ENCODE data around the gene NNT. TPM values are rescaled to one million over a fixed set of nuclear protein-coding genes. Genes with fewer than 3 reads are reported as not detected.
"Not testable (repeated sequence)": the region's sequence is repeated elsewhere in the genome, so short reads cannot be mapped to it uniquely, and the experiment has no call there.

NNT gene
- total RNA-seq, 2 experiments from 2014 or later = 96.4 to 110 TPM

- ChIA-PET POLR2A (no interaction called here), CTCF (no interaction called here)
- Mint-ChIP-seq H3K36me3 (ENCODE audit: low read depth) (no peaks in the 10 kb centered on the region), H3K27me3 (no peaks in the 10 kb centered on the region), H3K4me1 (no peaks in the 10 kb centered on the region), H3K4me3 (no peak overlapping the region), H3K27ac (no peak overlapping the region), H3K9me3 (no peaks in the 10 kb centered on the region)
- DNase-seq = no peak
Measured at GRCh38 chr5:43569236-43569746, 33.7 kb upstream of the NNT start.

- Mint-ChIP-seq H3K27ac (no peak overlapping the region), H3K36me3 (ENCODE audit: low read depth) (peaks cover 9% of the 10 kb centered on the region), H3K9me3 (no peaks in the 10 kb centered on the region), H3K27me3 (no peaks in the 10 kb centered on the region), H3K4me3 (no peak overlapping the region), H3K4me1 (no peaks in the 10 kb centered on the region)
- no peak for DNase-seq
- ChIA-PET CTCF (interaction anchor here (1.4 kb wide), 1 partner anchor 61 kb away, joined by 3 read pairs; no protein-coding TSS in a partner anchor), POLR2A (interaction anchor here (0.6 kb wide), 1 partner anchor 135 kb away, joined by 3 read pairs; no protein-coding TSS in a partner anchor)
Measured at GRCh38 chr5:43570450-43571158, 32.4 kb upstream of the NNT start.

- H3K27ac Mint-ChIP-seq = no peak overlapping the region
- H3K4me1 Mint-ChIP-seq = no peaks in the 10 kb centered on the region
- H3K9me3 Mint-ChIP-seq = no peaks in the 10 kb centered on the region
- no peak for DNase-seq
- H3K36me3 Mint-ChIP-seq (ENCODE audit: low read depth) = peaks cover 13% of the 10 kb centered on the region
- no peak overlapping the region for H3K4me3 Mint-ChIP-seq
- H3K27me3 Mint-ChIP-seq = no peaks in the 10 kb centered on the region
- POLR2A ChIA-PET = no interaction called here
- CTCF ChIA-PET = no interaction called here
Measured at GRCh38 chr5:43571237-43571636, 31.7 kb upstream of the NNT start.

- CTCF ChIA-PET = no interaction called here
- H3K4me1 Mint-ChIP-seq = no peaks in the 10 kb centered on the region
- no peak for DNase-seq
- POLR2A ChIA-PET = no interaction called here
- no peaks in the 10 kb centered on the region for H3K27me3 Mint-ChIP-seq
- H3K27ac Mint-ChIP-seq = no peak overlapping the region
- H3K9me3 Mint-ChIP-seq = no peaks in the 10 kb centered on the region
- peaks cover 24% of the 10 kb centered on the region for H3K36me3 Mint-ChIP-seq (ENCODE audit: low read depth)
- H3K4me3 Mint-ChIP-seq = no peak overlapping the region
Measured at GRCh38 chr5:43572357-43572756, 30.6 kb upstream of the NNT start.

DNA sequence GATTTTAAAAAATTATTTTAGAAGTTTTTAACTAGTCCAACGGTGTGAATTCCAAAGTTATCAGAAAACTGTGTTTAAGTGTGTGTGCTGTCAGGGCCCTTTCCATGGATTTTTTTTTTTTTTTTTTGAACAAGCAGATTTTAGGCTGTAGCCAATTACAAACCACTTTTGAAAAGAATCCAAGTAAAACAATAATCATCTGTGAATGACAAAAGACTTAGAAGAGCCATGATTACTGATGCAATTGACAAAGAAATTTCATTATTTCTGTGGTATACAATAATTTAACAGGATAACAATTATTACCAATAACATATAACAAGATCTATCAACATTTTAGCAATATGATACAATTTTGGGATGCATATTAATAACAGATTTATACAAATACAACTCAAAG, 29.9 kb upstream of the NNT start:
- ChIA-PET CTCF (no interaction called here), POLR2A (no interaction called here)
- Mint-ChIP-seq H3K36me3 (ENCODE audit: low read depth) (peaks cover 24% of the 10 kb centered on the region), H3K27me3 (no peaks in the 10 kb centered on the region), H3K4me1 (no peaks in the 10 kb centered on the region), H3K27ac (no peak overlapping the region), H3K9me3 (no peaks in the 10 kb centered on the region), H3K4me3 (no peak overlapping the region)
- DNase-seq = no peak

DNA sequence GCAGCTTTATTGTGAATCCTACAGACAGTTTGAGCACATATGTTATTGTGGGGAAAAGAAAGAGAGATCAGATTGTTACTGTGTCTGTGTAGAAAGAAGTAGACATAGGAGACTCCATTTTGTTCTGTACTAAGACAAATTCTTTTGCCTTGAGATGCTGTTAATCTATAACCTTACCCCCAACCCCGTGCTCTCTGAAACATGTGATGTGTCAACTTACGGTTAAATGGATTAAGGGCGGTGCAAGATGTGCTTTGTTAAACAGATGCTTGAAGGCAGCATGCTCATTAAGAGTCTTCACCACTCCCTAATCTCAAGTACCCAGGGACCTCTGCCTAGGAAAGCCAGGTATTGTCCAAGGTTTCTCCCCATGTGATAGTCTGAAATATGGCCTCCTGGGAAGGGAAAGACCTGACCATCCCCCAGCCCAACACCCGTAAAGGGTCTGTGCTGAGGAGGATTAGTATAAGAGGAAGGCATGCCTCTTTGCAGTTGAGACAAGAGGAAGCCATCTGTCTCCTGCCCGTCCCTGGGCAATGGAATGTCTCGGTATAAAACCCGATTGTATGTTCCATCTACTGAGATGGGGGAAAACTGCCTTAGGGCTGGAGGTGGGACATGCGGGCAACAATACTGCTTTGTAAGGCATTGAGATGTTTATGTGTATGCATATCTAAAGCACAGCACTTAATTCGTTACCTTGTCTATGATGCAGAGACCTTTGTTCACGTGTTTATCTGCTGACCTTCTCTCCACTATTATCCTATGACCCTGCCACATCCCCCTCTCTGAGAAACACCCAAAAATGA, 22.4 kb upstream of the NNT start:
- H3K4me3 Mint-ChIP-seq, DNase-seq, POLR2A ChIA-PET, H3K4me1 Mint-ChIP-seq, H3K27ac Mint-ChIP-seq, CTCF ChIA-PET, H3K9me3 Mint-ChIP-seq, H3K27me3 Mint-ChIP-seq: not testable (repeated sequence)
- H3K36me3 Mint-ChIP-seq (ENCODE audit: low read depth) = peaks cover 21% of the 10 kb centered on the region

GRCh38 chr5:43581398-43581797, 21.6 kb upstream of the NNT start:
- H3K9me3 Mint-ChIP-seq = no peaks in the 10 kb centered on the region
- H3K4me1 Mint-ChIP-seq = no peaks in the 10 kb centered on the region
- H3K27me3 Mint-ChIP-seq = no peaks in the 10 kb centered on the region
- H3K27ac Mint-ChIP-seq = no peak overlapping the region
- H3K36me3 Mint-ChIP-seq (ENCODE audit: low read depth) = peaks cover 18% of the 10 kb centered on the region
- ChIA-PET CTCF (no interaction called here), POLR2A (no interaction called here)
- DNase-seq = no peak
- H3K4me3 Mint-ChIP-seq = no peak overlapping the region

DNA sequence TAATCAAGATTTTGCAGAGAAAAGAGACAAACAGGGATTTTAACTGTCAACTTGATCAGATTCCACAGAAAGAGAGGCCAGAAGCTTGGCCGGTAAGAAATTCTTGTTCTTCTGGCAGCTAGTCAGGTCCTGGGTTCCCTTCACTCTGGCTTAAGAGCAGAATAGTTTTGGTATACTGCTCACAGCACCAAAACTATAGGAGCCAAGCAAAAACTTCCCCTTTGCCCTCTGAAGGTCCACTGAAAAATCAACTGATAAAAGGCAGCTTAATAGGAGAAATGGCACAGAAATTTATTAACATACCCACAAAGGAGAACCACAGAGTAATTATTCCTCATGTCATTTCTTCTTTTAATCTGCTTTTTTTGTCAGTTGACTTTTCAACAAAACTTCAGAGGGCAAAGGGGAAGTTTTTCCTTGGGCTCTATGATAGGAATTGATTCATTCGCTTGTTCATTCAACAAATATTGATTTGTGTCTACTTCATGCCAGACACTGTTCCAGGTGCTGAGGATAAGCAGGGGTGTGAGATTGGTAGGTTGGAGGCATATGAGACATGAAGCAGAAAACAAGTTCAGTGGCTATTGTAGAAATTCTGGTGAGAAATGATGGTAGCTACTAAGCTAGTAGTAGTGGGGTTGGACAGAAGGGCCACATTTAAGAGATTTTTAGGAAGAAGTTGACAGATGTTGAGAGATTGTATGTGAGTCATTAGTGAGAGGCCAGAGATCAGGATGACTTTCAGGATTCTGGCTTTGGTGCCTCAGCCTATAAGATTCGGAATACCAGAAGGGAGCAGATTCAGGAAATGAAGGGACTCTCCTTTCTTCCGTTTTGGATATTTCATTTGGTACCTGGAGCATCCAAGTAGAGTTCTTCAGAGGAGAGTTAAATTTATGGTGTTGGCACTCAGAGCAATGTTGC, 20.6 kb upstream of the NNT start:
- CTCF ChIA-PET = no interaction called here
- H3K36me3 Mint-ChIP-seq (ENCODE audit: low read depth) = peaks cover 8% of the 10 kb centered on the region
- H3K27me3 Mint-ChIP-seq = no peaks in the 10 kb centered on the region
- no peak overlapping the region for H3K27ac Mint-ChIP-seq
- DNase-seq = no peak
- H3K4me1 Mint-ChIP-seq = no peaks in the 10 kb centered on the region
- no peak overlapping the region for H3K4me3 Mint-ChIP-seq
- POLR2A ChIA-PET = interaction anchor here (0.9 kb wide), 1 partner anchor 22 kb away, joined by 4 read pairs; no protein-coding TSS in a partner anchor
- no peaks in the 10 kb centered on the region for H3K9me3 Mint-ChIP-seq

DNA sequence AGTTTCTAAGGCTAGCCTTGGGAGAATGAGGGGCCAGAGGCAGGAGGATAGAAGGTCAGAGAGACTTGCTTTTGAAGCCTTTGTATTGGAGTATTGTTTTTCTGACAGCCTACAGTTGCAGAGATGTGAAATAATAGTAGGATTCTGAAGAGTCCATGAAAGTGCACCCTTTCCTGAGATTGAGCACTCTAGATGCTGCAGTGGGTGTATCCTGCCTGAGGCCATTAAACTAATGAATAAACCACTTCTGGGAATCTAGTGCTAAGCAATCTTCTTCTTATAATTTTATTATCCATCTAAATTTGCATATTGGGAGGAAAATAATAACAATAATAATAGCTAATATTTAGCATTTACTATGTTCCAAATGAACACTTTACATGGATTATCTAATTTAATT, 19.3 kb upstream of the NNT start:
- Mint-ChIP-seq H3K27me3 (no peaks in the 10 kb centered on the region), H3K4me1 (no peaks in the 10 kb centered on the region), H3K27ac (no peak overlapping the region), H3K9me3 (no peaks in the 10 kb centered on the region), H3K4me3 (no peak overlapping the region), H3K36me3 (ENCODE audit: low read depth) (peaks cover 8% of the 10 kb centered on the region)
- DNase-seq = no peak
- ChIA-PET CTCF (interaction anchor here (1.2 kb wide), 1 partner anchor 47 kb away, joined by 3 read pairs; no protein-coding TSS in a partner anchor), POLR2A (no interaction called here)

- Mint-ChIP-seq H3K9me3 (no peaks in the 10 kb centered on the region), H3K27ac (no peak overlapping the region), H3K4me1 (no peaks in the 10 kb centered on the region), H3K27me3 (no peaks in the 10 kb centered on the region), H3K4me3 (no peak overlapping the region), H3K36me3 (ENCODE audit: low read depth) (peaks cover 12% of the 10 kb centered on the region)
- CTCF ChIA-PET = interaction anchor here (1.2 kb wide), 1 partner anchor 47 kb away, joined by 3 read pairs; no protein-coding TSS in a partner anchor
- POLR2A ChIA-PET = no interaction called here
- DNase-seq = no peak
Measured at GRCh38 chr5:43584166-43584699, 18.7 kb upstream of the NNT start.

DNA sequence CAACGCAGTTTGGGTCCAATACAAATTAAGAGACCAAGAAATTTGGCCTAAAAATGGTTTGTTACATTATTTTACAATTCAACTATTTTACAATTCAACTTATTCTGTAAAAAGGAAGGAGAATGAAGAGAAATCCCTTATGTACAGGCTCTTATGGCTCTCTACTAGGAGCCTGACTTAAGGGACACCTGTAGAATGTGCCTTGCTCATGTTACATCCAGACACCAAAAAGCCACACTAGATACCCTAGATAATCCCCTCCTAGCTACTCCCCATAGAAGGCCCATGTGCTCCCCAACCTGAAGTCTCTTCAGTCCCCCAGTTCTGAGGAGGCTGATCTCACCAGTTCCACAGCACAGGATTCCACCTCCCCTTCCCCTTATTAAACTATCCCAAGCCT, 14.1 kb upstream of the NNT start:
- Mint-ChIP-seq H3K9me3 (no peaks in the 10 kb centered on the region), H3K36me3 (ENCODE audit: low read depth) (peaks cover 13% of the 10 kb centered on the region), H3K27ac (no peak overlapping the region), H3K4me3 (no peak overlapping the region), H3K27me3 (no peaks in the 10 kb centered on the region), H3K4me1 (peaks cover 3% of the 10 kb centered on the region)
- no peak for DNase-seq
- ChIA-PET POLR2A (interaction anchor here (1.3 kb wide), 1 partner anchor 15 kb away, joined by 4 read pairs; no protein-coding TSS in a partner anchor), CTCF (interaction anchor here (0.7 to 1.2 kb wide), 2 partner anchors 43 to 75 kb away, joined by 3 read pairs; no protein-coding TSS in a partner anchor)

GRCh38 chr5:43589310-43589709, 13.7 kb upstream of the NNT start:
- no peak for DNase-seq
- POLR2A ChIA-PET = no interaction called here
- Mint-ChIP-seq H3K9me3 (no peaks in the 10 kb centered on the region), H3K4me1 (peaks cover 3% of the 10 kb centered on the region), H3K4me3 (no peak overlapping the region), H3K36me3 (ENCODE audit: low read depth) (peaks cover 13% of the 10 kb centered on the region), H3K27ac (no peak overlapping the region), H3K27me3 (no peaks in the 10 kb centered on the region)
- CTCF ChIA-PET = interaction anchor here (1.2 kb wide), 1 partner anchor 42 kb away, joined by 3 read pairs; no protein-coding TSS in a partner anchor
